ENCODE data around the gene CENATAC.

DNA sequence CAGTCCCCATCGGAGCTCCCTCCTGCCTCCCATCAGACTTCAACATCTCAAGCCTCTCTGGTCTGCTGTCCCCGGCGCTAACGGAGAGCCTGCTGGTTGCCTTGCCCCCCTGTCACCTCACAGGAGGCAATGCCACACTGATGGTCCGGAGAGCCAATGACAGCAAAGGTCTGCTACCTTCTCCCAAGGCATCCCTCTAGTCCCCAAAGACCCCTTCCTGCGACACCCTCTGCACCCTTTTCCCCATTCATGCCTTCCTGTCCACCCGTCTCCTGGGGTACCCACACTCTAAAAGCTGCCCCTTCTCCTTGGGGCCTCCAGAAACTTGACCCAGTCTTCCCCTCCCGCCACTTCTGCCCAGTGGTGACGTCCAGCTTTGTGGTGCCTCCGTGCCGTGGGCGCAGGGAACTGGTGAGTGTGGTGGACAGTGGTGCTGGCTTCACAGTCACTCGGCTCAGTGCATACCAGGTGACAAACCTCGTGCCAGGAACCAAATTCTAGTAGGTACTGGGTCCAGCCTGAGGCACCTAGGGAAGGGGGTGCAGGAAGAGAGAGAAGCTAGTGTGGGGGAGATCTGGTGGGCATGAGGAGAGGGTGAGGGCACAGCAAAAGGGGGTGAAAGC lies 41.0 kb upstream of the CENATAC start:
- TF ChIP-seq, protein P1, sequence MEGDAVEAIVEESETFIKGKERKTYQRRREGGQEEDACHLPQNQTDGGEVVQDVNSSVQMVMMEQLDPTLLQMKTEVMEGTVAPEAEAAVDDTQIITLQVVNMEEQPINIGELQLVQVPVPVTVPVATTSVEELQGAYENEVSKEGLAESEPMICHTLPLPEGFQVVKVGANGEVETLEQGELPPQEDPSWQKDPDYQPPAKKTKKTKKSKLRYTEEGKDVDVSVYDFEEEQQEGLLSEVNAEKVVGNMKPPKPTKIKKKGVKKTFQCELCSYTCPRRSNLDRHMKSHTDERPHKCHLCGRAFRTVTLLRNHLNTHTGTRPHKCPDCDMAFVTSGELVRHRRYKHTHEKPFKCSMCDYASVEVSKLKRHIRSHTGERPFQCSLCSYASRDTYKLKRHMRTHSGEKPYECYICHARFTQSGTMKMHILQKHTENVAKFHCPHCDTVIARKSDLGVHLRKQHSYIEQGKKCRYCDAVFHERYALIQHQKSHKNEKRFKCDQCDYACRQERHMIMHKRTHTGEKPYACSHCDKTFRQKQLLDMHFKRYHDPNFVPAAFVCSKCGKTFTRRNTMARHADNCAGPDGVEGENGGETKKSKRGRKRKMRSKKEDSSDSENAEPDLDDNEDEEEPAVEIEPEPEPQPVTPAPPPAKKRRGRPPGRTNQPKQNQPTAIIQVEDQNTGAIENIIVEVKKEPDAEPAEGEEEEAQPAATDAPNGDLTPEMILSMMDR (conservative IDR thresholded peaks at IDR 0.05 in 1 of 2, IDR thresholded peaks at IDR 0.05 in 1 of 2; ENCODE audit: low read depth in 1 of 2, low read length in 2 of 2), result no peak
- TF ChIP-seq EZH2 (IDR thresholded peaks at IDR 0.05; ENCODE audit: low read length, missing control alignments), result no peak
